SK-N-SH (cell line): ENCODE measurements around the gene IDUA.

ENCODE experiments used
- CTCF ChIP-seq: fragments of 200-600 bp; sonication (generic); IDR thresholded peaks from 2 replicates; pipeline ENCODE4 v1.6.1; 2017; ENCODE audit warnings: antibody characterized with exemption, mild to moderate bottlenecking, moderate library complexity
- POLR2AphosphoS5 ChIP-seq: IDR thresholded peaks from 2 replicates; pipeline ENCODE4 v1.6.1; 2012; ENCODE audit warnings: low read depth, low read length

GRCh38 chr4:960636-961350 is 26.1 kb upstream of the IDUA start:
- TF ChIP-seq CTCF = no peak
- TF ChIP-seq POLR2AphosphoS5 = no peak
